HepG2 (cell line): ENCODE data around the gene RAD51C. TPM values are rescaled to one million over a fixed set of nuclear protein-coding genes. Genes with fewer than 3 reads are reported as not detected.

Source experiments
- AHDC1 ChIP-seq: sonication (generic); formaldehyde crosslinking; IDR thresholded peaks from 2 replicates; pipeline ENCODE4 v1.5.1; 2020; ENCODE audit warnings: mild to moderate bottlenecking, missing genetic modification reagents, borderline replicate concordance
- CENPT ChIP-seq: sonication (generic); formaldehyde crosslinking; IDR thresholded peaks from 2 replicates; pipeline ENCODE4 v1.8.0; 2022; ENCODE audit warnings: low read depth, mild to moderate bottlenecking, moderate library complexity, missing genetic modification reagents
- NFIC ChIP-seq: IDR thresholded peaks from 2 replicates; pipeline ENCODE4 v1.6.1; 2012; ENCODE audit warnings: mild to moderate bottlenecking, low read length, inconsistent platforms
- RBFOX2 ChIP-seq: fragments of 200-400 bp; formaldehyde crosslinking; IDR thresholded peaks from 2 replicates; pipeline ENCODE4 v1.6.1; 2017; ENCODE audit warnings: low read depth, mild to moderate bottlenecking, low read length
- SCMH1 ChIP-seq: sonication (generic); formaldehyde crosslinking; IDR thresholded peaks from 2 replicates; pipeline ENCODE4 v1.9.0; 2021; ENCODE audit warnings: missing genetic modification reagents, mild to moderate bottlenecking, borderline replicate concordance
- U2AF1 ChIP-seq: fragments of 200-400 bp; formaldehyde crosslinking; optimal IDR thresholded peaks from 2 replicates; pipeline ENCODE3; 2017; ENCODE audit warnings: mild to moderate bottlenecking, low read depth, low read length
- ZNF407 ChIP-seq: sonication (generic); formaldehyde crosslinking; IDR thresholded peaks from one replicate; pipeline ENCODE4 v1.5.1; 2020; ENCODE audit warnings: mild to moderate bottlenecking, missing genetic modification reagents; ENCODE audit errors: not compliant biosample characterization
- ZNF44 ChIP-seq: sonication (generic); formaldehyde crosslinking; IDR thresholded peaks from 2 replicates; pipeline ENCODE4 v1.5.1; 2020; ENCODE audit warnings: mild to moderate bottlenecking, missing genetic modification reagents
- ZNF678 ChIP-seq: sonication (generic); formaldehyde crosslinking; IDR thresholded peaks from 2 replicates; pipeline ENCODE4 v1.4.0; 2020; ENCODE audit warnings: mild to moderate bottlenecking, missing genetic modification reagents
- polyA plus RNA-seq, 8 experiments: library from polyadenylated mRNA; depleted of rRNA in 3 of 8; stranded (reverse) in 7 of 8; unstranded in 1 of 8; fragments of >200 nt; fragmentation: Illumina TruSeq in 4 of 8; extraction: Trizol in 4 of 8; gene quantifications; 2 replicates each; pipeline versions ENCODE4 v1.2.1 to v1.2.3, GENCODE V29; 2011 to 2016; ENCODE audit warnings: low read depth in 4 of 8, missing spikeins in 1 of 8, mixed read lengths in 1 of 8; ENCODE audit not compliant: insufficient read depth in 1 of 8
- total RNA-seq, 5 experiments: library from RNA; depleted of rRNA; stranded (reverse); fragments of >200 nt; fragmentation: Illumina TruSeq; extraction: Trizol; gene quantifications; 2 replicates each; pipeline ENCODE4 v1.2.3, GENCODE V29; 2016; ENCODE audit warnings: low read depth in 1 of 5
- TF ChIP-seq, protein P1 (sequence below): sonication (generic); formaldehyde crosslinking; IDR thresholded peaks from 2 replicates; pipeline ENCODE4 v1.5.0; 2020; ENCODE audit warnings: mild to moderate bottlenecking, missing genetic modification reagents

RAD51C gene
- total and polyA plus RNA-seq, 2 of the 13 experiments (the other 11 are each of a cell fraction or from before 2014, with no cell fraction given), result 38.5 to 106 TPM

DNA sequence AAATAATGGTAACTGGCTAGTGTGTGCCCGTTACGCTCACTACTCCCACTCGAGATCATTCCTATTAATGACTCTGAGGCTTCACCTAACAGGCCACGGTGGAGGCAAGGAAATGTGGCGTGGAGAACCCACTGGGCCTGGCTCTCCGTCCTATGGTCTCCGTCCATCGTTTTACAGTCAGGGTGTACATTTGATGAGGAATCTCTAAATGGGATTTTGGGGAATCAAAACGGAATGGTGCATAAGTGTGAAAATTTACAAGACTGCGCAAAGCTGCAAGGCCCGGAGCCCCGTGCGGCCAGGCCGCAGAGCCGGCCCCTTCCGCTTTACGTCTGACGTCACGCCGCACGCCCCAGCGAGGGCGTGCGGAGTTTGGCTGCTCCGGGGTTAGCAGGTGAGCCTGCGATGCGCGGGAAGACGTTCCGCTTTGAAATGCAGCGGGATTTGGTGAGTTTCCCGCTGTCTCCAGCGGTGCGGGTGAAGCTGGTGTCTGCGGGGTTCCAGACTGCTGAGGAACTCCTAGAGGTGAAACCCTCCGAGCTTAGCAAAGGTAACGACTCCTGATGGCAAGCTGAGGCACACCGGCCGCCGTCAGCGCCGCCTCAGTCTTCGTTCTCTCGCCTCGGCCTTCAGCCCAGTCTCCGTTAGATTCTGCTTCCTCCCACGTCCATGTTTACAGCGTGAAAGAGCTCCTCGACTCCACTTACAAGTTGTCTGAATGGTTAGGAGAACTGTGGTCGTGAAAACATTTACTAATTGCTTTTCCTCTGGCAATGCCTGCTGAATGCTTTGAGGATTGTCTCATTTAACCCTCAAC is at the start of gene RAD51C (continued):
- no peak for TF ChIP-seq AHDC1 (CRISPR knock-in tag)
- no peak for TF ChIP-seq NFIC
- no peak for TF ChIP-seq SCMH1 (CRISPR knock-in tag)
- peak; percentile 95 for TF ChIP-seq ZNF678 (CRISPR knock-in tag)
- TF ChIP-seq U2AF1, result no peak
- peak; percentile 95 for TF ChIP-seq RBFOX2
- TF ChIP-seq ZNF407 (CRISPR knock-in tag), result peak; percentile 91
- peak; percentile 76; the same call in 1 of the 2 replicates for TF ChIP-seq CENPT (CRISPR knock-in tag)
- TF ChIP-seq, protein P1, sequence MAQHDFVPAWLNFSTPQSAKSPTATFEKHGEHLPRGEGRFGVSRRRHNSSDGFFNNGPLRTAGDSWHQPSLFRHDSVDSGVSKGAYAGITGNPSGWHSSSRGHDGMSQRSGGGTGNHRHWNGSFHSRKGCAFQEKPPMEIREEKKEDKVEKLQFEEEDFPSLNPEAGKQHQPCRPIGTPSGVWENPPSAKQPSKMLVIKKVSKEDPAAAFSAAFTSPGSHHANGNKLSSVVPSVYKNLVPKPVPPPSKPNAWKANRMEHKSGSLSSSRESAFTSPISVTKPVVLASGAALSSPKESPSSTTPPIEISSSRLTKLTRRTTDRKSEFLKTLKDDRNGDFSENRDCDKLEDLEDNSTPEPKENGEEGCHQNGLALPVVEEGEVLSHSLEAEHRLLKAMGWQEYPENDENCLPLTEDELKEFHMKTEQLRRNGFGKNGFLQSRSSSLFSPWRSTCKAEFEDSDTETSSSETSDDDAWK (CRISPR knock-in tag), result no peak
- TF ChIP-seq ZNF44, result peak; percentile 92
